Left colon (tissue), 2 donors: ENCODE results near the gene CFAP157. TPM values are rescaled to one million over a fixed set of nuclear protein-coding genes. Genes with fewer than 3 reads are reported as not detected.

ENCODE experiments used
- ATAC-seq: fragments of 200-7000 bp; cut with Tn5 transposase; one replicate; pipeline ENCODE4 v1.9.1; 2020; ENCODE audit warnings: mild to moderate bottlenecking, moderate library complexity
- DNase-seq, 2 donors: peaks; one replicate each; pipeline ENCODE4 v3.0.0-alpha.2; 2020
- intact Hi-C, 2 donors: fragments of 100-400 bp; cut with DNase I in 1 of 2; cut with micrococcal nuclease in 1 of 2; formaldehyde crosslinking; loops; one replicate each; pipeline versions ENCODE4 v1.11.2 to v1.14.0; 2022; cut with DNase I, micrococcal nuclease
- long read RNA-seq: library from polyadenylated mRNA; unstranded; transcript quantifications from one replicate; pipeline ENCODE4 v2.0.0, GENCODE V29; 2021
- total RNA-seq, 2 donors: library from RNA; stranded (reverse); fragmentation: NEBNext Ultra II Directional; extraction: Animal tissue kit (Norgen Biotek cat#: 25700); gene quantifications; one replicate each; pipeline ENCODE4 v1.2.1, GENCODE V29; 2021
- donor health status: DM: no; HTN: no; CAD: no.
- donor health status: DM: yes; HTN: yes; CAD: no.

Gene CFAP157
- total RNA-seq, result under 1 TPM in 1 of 2 donors, not detected in 1; 0.14 TPM
- long read RNA-seq, partial matches to known transcripts, result 0 of 1 reads
- long read RNA-seq, other reads (novel, unspliced or antisense), result 1 of 1 reads

GRCh38 chr9:127706836-127707241 is at the start of gene CFAP157:
TSS of gene CFAP157 (plus strand) at chr9:127706988. CDS start at chr9:127707032, 44 bp downstream.
- intact Hi-C loops, result no loop called here
- DNase-seq (no peak), ATAC-seq (peak; percentile 81)

GRCh38 chr9:127658428-127658827 is 48.4 kb upstream of the CFAP157 start:
- ATAC-seq, result no peak
- no peak for DNase-seq
- intact Hi-C loops, result no loop called here

GRCh38 chr9:127660886-127661741 is 45.7 kb upstream of the CFAP157 start:
- ATAC-seq (peak; percentile 86), DNase-seq (peak; percentile 30 to 48)
- intact Hi-C loops, result no loop called here

- intact Hi-C loops, result no loop called here
- DNase-seq (no peak), ATAC-seq (peak; percentile 27)
Observed at GRCh38 chr9:127662617-127663016, 44.2 kb upstream of the CFAP157 start.

- no peak for ATAC-seq
- intact Hi-C loops, result no loop called here
- no peak for DNase-seq
Observed at GRCh38 chr9:127664324-127664677, 42.5 kb upstream of the CFAP157 start.

- peak; percentile 70 for ATAC-seq
Observed at GRCh38 chr9:127664678-127665507, 41.9 kb upstream of the CFAP157 start.

GRCh38 chr9:127667127-127667844 is 39.5 kb upstream of the CFAP157 start:
- DNase-seq (no peak), ATAC-seq (no peak)
- intact Hi-C loops, result no loop called here

More at GRCh38 chr9:127664678-127665507, 41.9 kb upstream of the CFAP157 start:
- peak in 1 of 2 donors; percentile 19 for DNase-seq
- intact Hi-C loops, result no loop called here

- intact Hi-C loops, result no loop called here
- DNase-seq (no peak), ATAC-seq (no peak)
Observed at GRCh38 chr9:127667906-127668305, 38.9 kb upstream of the CFAP157 start.

GRCh38 chr9:127673234-127673633 is 33.6 kb upstream of the CFAP157 start:
- intact Hi-C loops, result no loop called here

GRCh38 chr9:127676638-127677037 is 30.1 kb upstream of the CFAP157 start:
- intact Hi-C loops, result no loop called here
- DNase-seq (no peak), ATAC-seq (no peak)

More at GRCh38 chr9:127673234-127673633, 33.6 kb upstream of the CFAP157 start:
- no peak for DNase-seq
- no peak for ATAC-seq

GRCh38 chr9:127679506-127679905 is 27.3 kb upstream of the CFAP157 start:
- no peak for ATAC-seq
- intact Hi-C loops, result no loop called here
- no peak for DNase-seq

GRCh38 chr9:127680226-127680625 is 26.6 kb upstream of the CFAP157 start:
- no peak for DNase-seq
- ATAC-seq, result no peak
- intact Hi-C loops, result no loop called here

GRCh38 chr9:127680846-127681245 is 25.9 kb upstream of the CFAP157 start:
- DNase-seq, result no peak
- intact Hi-C loops, result no loop called here
- ATAC-seq, result no peak

- no peak for DNase-seq
- ATAC-seq, result no peak
- intact Hi-C loops, result no loop called here
Observed at GRCh38 chr9:127682351-127683136, 24.2 kb upstream of the CFAP157 start.

GRCh38 chr9:127683723-127684122 is 23.1 kb upstream of the CFAP157 start:
- DNase-seq (no peak), ATAC-seq (no peak)
- intact Hi-C loops, result no loop called here

GRCh38 chr9:127684576-127684975 is 22.2 kb upstream of the CFAP157 start:
- intact Hi-C loops, result no loop called here
- ATAC-seq, result no peak
- DNase-seq, result no peak

- ATAC-seq (no peak), DNase-seq (no peak)
- intact Hi-C loops, result no loop called here
Observed at GRCh38 chr9:127686461-127687393, 20.1 kb upstream of the CFAP157 start.
